Measurements from ENCODE around the gene FLNA. TPM values are rescaled to one million over a fixed set of nuclear protein-coding genes. Genes with fewer than 3 reads are reported as not detected.

The FLNA gene
- total and polyA plus RNA-seq, 10 of the 15 experiments (the other 5 are each of a cell fraction or from before 2014, with no cell fraction given) = 5.1 to 643 (median 171) TPM

- TF ChIP-seq USF1 (IDR thresholded peaks at IDR 0.05; ENCODE audit: borderline replicate concordance, extremely low read length, insufficient read depth, low read depth, low read length) (peak; percentile 61), CHD1 (IDR thresholded peaks at IDR 0.05; ENCODE audit: low read depth, low read length) (peak; percentile 80; the same call in 1 of the 2 replicates), ZNF622 (IDR thresholded peaks at IDR 0.05) (no peak), CBFB (IDR thresholded peaks at IDR 0.05; ENCODE audit: low read depth) (peak; percentile 91), MTA2 (IDR thresholded peaks at IDR 0.05; ENCODE audit: low read depth) (0 out of 2 replicates have a peak, but pooled peaks have one; percentile 9), SREBF2 (IDR thresholded peaks at IDR 0.05; ENCODE audit: low read length) (no peak), SMARCA5 (IDR thresholded peaks at IDR 0.05) (0 out of 2 replicates have a peak, but pooled peaks have one; percentile 53), RFX5 (IDR thresholded peaks at IDR 0.05; ENCODE audit: low read depth, low read length) (no peak), IKZF2 (IDR thresholded peaks at IDR 0.05) (no peak), EGR1 (IDR thresholded peaks at IDR 0.05; ENCODE audit: borderline replicate concordance in 1 of 2, low read depth in 2 of 2, low read length in 2 of 2) (peak; percentile 35 to 81), SP1 (IDR thresholded peaks at IDR 0.05; ENCODE audit: low read depth, low read length) (no peak)
These were observed 23.6 kb upstream of the FLNA start, which contains the start of gene RPL10 (continued) for GRCh38 chrX:154397888-154398667.

Measured in GM12878 (cell line).